Fibroblast of the aortic adventitia (primary cell): ENCODE data around the gene GNB2. TPM values are rescaled to one million over a fixed set of nuclear protein-coding genes. Genes with fewer than 3 reads are reported as not detected.
"Not testable (repeated sequence)": the region's sequence is repeated elsewhere in the genome, so short reads cannot be mapped to it uniquely, and the experiment has no call there.

Source experiments
- DNase-seq: peaks from one replicate; pipeline ENCODE4 v3.0.0-alpha.2; 2010; ENCODE audit warnings: low read depth
- H3K4me3 ChIP-seq: 2 replicates; pipeline ENCODE4 v1.5.1; 2011; ENCODE audit warnings: low read depth, mild to moderate bottlenecking, control low read depth, low read length, moderate library complexity
- CTCF ChIP-seq: IDR thresholded peaks from 2 replicates; pipeline ENCODE4 v1.5.1; 2011; ENCODE audit warnings: mild to moderate bottlenecking, low read length, control low read depth, inconsistent platforms; ENCODE audit not compliant: insufficient read depth
- total RNA-seq: library from RNA; depleted of rRNA; stranded (reverse); fragments of >200 nt; gene quantifications from 2 replicates; pipeline ENCODE4 v1.2.3, GENCODE V29; 2012; ENCODE audit warnings: low replicate concordance

Gene GNB2
- total RNA-seq, 1 donor = 89.1 TPM

- no peak for TF ChIP-seq CTCF
- no peak for DNase-seq
- H3K4me3 ChIP-seq = peak overlapping the region; percentile 83
Observed at GRCh38 chr7:100693312-100694097, 20.0 kb downstream of the GNB2 start.

- H3K4me3 ChIP-seq = peak within 1 kb of the TSS; percentile 83
- peak; percentile 56 for DNase-seq
- no peak for TF ChIP-seq CTCF
Observed at GRCh38 chr7:100694098-100694745, 20.7 kb downstream of the GNB2 start, which contains the start of gene GIGYF1. Gene GIGYF1, minus strand, starts transcription at chr7:100694250. Its CDS starts 6,012 bp downstream, at chr7:100688238.

GRCh38 chr7:100696123-100696521 lies 22.6 kb downstream of the GNB2 start:
- DNase-seq = no peak
- no peak for TF ChIP-seq CTCF
- H3K4me3 ChIP-seq = no peak overlapping the region

- H3K4me3 ChIP-seq = no peak overlapping the region
- no peak for TF ChIP-seq CTCF
- DNase-seq = no peak
Observed at GRCh38 chr7:100699018-100699417, 25.5 kb downstream of the GNB2 start.

GRCh38 chr7:100701089-100701488 lies 27.5 kb downstream of the GNB2 start:
- DNase-seq, H3K4me3 ChIP-seq: not testable (repeated sequence)

- peak overlapping the region; percentile 79 for H3K4me3 ChIP-seq
- TF ChIP-seq CTCF = peak; percentile 93
- DNase-seq = peak; percentile 70
Observed at GRCh38 chr7:100705320-100705752, 31.8 kb downstream of the GNB2 start.
